Fibroblast of lung (primary cell): Measurements from ENCODE around the gene LUC7L3. TPM values are rescaled to one million over a fixed set of nuclear protein-coding genes. Genes with fewer than 3 reads are reported as not detected.

ENCODE experiments used
- DNase-seq, 2 donors: peaks; one replicate each; pipeline versions ENCODE4 v3.0.0 to v3.0.0-alpha.2; 2010; ENCODE audit warnings: low read depth in 2 of 2
- H2AFZ ChIP-seq: 2 replicates; pipeline ENCODE4 v1.5.1; 2012; ENCODE audit warnings: low read length, control low read depth, inconsistent platforms
- H3K27ac ChIP-seq: 2 replicates; pipeline ENCODE4 v1.5.1; 2011; ENCODE audit warnings: low read length, control low read depth; ENCODE audit not compliant: insufficient read depth
- H3K27me3 ChIP-seq: 2 replicates; pipeline ENCODE4 v1.5.1; 2011; ENCODE audit warnings: mild to moderate bottlenecking, low read length; ENCODE audit not compliant: control insufficient read depth, insufficient read depth
- H3K36me3 ChIP-seq: 2 replicates; pipeline ENCODE4 v1.5.1; 2011; ENCODE audit warnings: low read length; ENCODE audit not compliant: control insufficient read depth, insufficient read depth
- H3K4me1 ChIP-seq: 2 replicates; pipeline ENCODE4 v1.5.1; 2011; ENCODE audit warnings: low read length; ENCODE audit not compliant: control insufficient read depth, insufficient read depth; ENCODE audit errors: extremely low read depth
- H3K4me2 ChIP-seq: 2 replicates; pipeline ENCODE4 v1.5.1; 2011; ENCODE audit warnings: low read length, control low read depth; ENCODE audit not compliant: insufficient read depth; ENCODE audit errors: extremely low read depth
- H3K4me3 ChIP-seq, 4 experiments: fragments of 200-600 bp in 1 of 4; sonication (generic) in 1 of 4; replicated peaks in 1 of 4; 2 replicates each; pipeline ENCODE4 v1.5.1; 2011 to 2016; ENCODE audit warnings: low read length in 4 of 4, low read depth in 3 of 4, mild to moderate bottlenecking in 3 of 4, control low read depth in 2 of 4, inconsistent platforms in 1 of 4, mixed read lengths in 1 of 4; ENCODE audit not compliant: insufficient read depth in 1 of 4; ENCODE audit errors: control extremely low read depth in 1 of 4
- H3K79me2 ChIP-seq: 2 replicates; pipeline ENCODE4 v1.5.1; 2012; ENCODE audit warnings: mild to moderate bottlenecking, low read length, inconsistent platforms; ENCODE audit not compliant: control insufficient read depth, insufficient read depth
- H3K9ac ChIP-seq: 2 replicates; pipeline ENCODE4 v1.5.1; 2011; ENCODE audit warnings: mild to moderate bottlenecking, low read length, control low read depth; ENCODE audit not compliant: insufficient read depth
- H3K9me3 ChIP-seq: 2 replicates; pipeline ENCODE4 v1.5.1; 2012; ENCODE audit warnings: low read depth, low read length; ENCODE audit not compliant: control insufficient read depth, insufficient read depth
- H4K20me1 ChIP-seq: 2 replicates; pipeline ENCODE4 v1.5.1; 2011; ENCODE audit warnings: low read length; ENCODE audit not compliant: control insufficient read depth, insufficient read depth; ENCODE audit errors: extremely low read depth
- CTCF ChIP-seq, 2 donors: IDR thresholded peaks in 1 of 2; conservative IDR thresholded peaks in 1 of 2; 1 replicate in 1 of 2; 2 replicates in 1 of 2; pipeline ENCODE4 v1.5.1; 2011 to 2012; ENCODE audit warnings: low read length in 2 of 2, control low read depth in 1 of 2, inconsistent platforms in 1 of 2, low read depth in 1 of 2, mild to moderate bottlenecking in 1 of 2
- EZH2 ChIP-seq: IDR thresholded peaks from 2 replicates; pipeline ENCODE4 v1.5.1; 2012; ENCODE audit warnings: low read length, control low read depth, mild to moderate bottlenecking; ENCODE audit errors: missing control alignments
- polyA plus RNA-seq, 2 donors: library from polyadenylated mRNA; depleted of rRNA in 1 of 2; stranded (reverse) in 1 of 2; unstranded in 1 of 2; fragments of >200 nt; gene quantifications; 2 replicates each; pipeline ENCODE4 v1.2.1, GENCODE V29; 2011 to 2012; ENCODE audit warnings: missing spikeins in 1 of 2
- total RNA-seq: library from RNA; depleted of rRNA; stranded (reverse); fragments of >200 nt; gene quantifications from 2 replicates; pipeline ENCODE4 v1.2.1, GENCODE V29; 2014

Gene LUC7L3
- total and polyA plus RNA-seq, 2 donors (not counting 1 experiment from before 2014, with no cell fraction given), result 35.2 to 56.5 TPM

GRCh38 chr17:50805486-50805885 is 86.1 kb downstream of the LUC7L3 start:
- Histone ChIP-seq H3K9me3 (no peaks in the 10 kb centered on the region), H3K4me3 (no peak overlapping the region), H3K27me3 (no peaks in the 10 kb centered on the region), H3K9ac (no peak overlapping the region), H3K36me3 (no peaks in the 10 kb centered on the region), H3K4me2 (no peak overlapping the region), H3K79me2 (no peaks in the 10 kb centered on the region), H2AFZ (no peak overlapping the region), H3K4me1 (no peaks in the 10 kb centered on the region), H3K27ac (no peak overlapping the region), H4K20me1 (no peaks in the 10 kb centered on the region)
- TF ChIP-seq EZH2 (no peak), CTCF (conservative IDR thresholded peaks at IDR 0.05 in 1 of 2, IDR thresholded peaks at IDR 0.05 in 1 of 2; ENCODE audit: low read depth in 1 of 2, low read length in 2 of 2) (no peak)
- DNase-seq, result no peak

Other genes starting within 250 kb of the LUC7L3 start
- 23.9 and 28.4 TPM in 2 replicates for gene RSAD1, start 240.7 kb upstream of the LUC7L3 start, total RNA-seq
- 12.5 and 13.8 TPM in 2 replicates for gene RSAD1, start 240.7 kb upstream of the LUC7L3 start, polyA plus RNA-seq
- 2.3 and 3.0 TPM in 2 replicates for gene MYCBPAP, start 211.2 kb upstream of the LUC7L3 start, total RNA-seq
- 0.16 and 0.40 TPM in 2 replicates for gene MYCBPAP, start 211.2 kb upstream of the LUC7L3 start, polyA plus RNA-seq
- under 0.01 TPM in 1 of 2 replicates, not detected in the other for gene EPN3, start 186.9 kb upstream of the LUC7L3 start, total RNA-seq
- not detected in 2 replicates for gene EPN3, start 186.9 kb upstream of the LUC7L3 start, polyA plus RNA-seq
- gene SPATA20, start 172.4 kb upstream of the LUC7L3 start, total RNA-seq, result 68.8 and 119 TPM in 2 replicates
- gene SPATA20, start 172.4 kb upstream of the LUC7L3 start, polyA plus RNA-seq, result 19.9 and 21.6 TPM in 2 replicates
- gene CACNA1G, start 158.9 kb upstream of the LUC7L3 start, total RNA-seq, result 0.26 and 0.99 TPM in 2 replicates
- 0.08 and 0.09 TPM in 2 replicates for gene CACNA1G, start 158.9 kb upstream of the LUC7L3 start, polyA plus RNA-seq
- 20.0 and 34.8 TPM in 2 replicates for gene ABCC3, start 84.7 kb upstream of the LUC7L3 start, total RNA-seq
- 11.5 and 11.9 TPM in 2 replicates for gene ABCC3, start 84.7 kb upstream of the LUC7L3 start, polyA plus RNA-seq
- gene ANKRD40, start 11.7 kb upstream of the LUC7L3 start, total RNA-seq, result 34.4 and 34.5 TPM in 2 replicates
- gene ANKRD40, start 11.7 kb upstream of the LUC7L3 start, polyA plus RNA-seq, result 59.9 and 65.9 TPM in 2 replicates
- gene ANKRD40CL, start 47.9 kb downstream of the LUC7L3 start, total RNA-seq, result under 0.01 TPM in 1 of 2 replicates, not detected in the other
- not detected in 2 replicates for gene ANKRD40CL, start 47.9 kb downstream of the LUC7L3 start, polyA plus RNA-seq
- under 0.01 and 0.33 TPM in 2 replicates for gene WFIKKN2, start 116.0 kb downstream of the LUC7L3 start, total RNA-seq
- gene WFIKKN2, start 116.0 kb downstream of the LUC7L3 start, polyA plus RNA-seq, result 0.02 and 0.05 TPM in 2 replicates
- gene TOB1, start 146.8 kb downstream of the LUC7L3 start, total RNA-seq, result 10.3 and 22.0 TPM in 2 replicates
- 39.6 and 40.5 TPM in 2 replicates for gene TOB1, start 146.8 kb downstream of the LUC7L3 start, polyA plus RNA-seq